ENCODE data around the gene LARP1B. TPM values are rescaled to one million over a fixed set of nuclear protein-coding genes. Genes with fewer than 3 reads are reported as not detected.
"Not testable (repeated sequence)": the region's sequence is repeated elsewhere in the genome, so short reads cannot be mapped to it uniquely, and the experiment has no call there.

LARP1B gene
- total RNA-seq (2014; rRNA removed; shearing (Covaris generic)): 11.5 and 12.1 TPM in 2 replicates
- polyA plus RNA-seq (2015; cell fraction: cytosol; rRNA removed): 15.1 and 20.1 TPM in 2 replicates
- polyA plus RNA-seq (2015; cell fraction: nucleus; rRNA removed): 24.0 and 24.1 TPM in 2 replicates

GRCh38 chr4:128060699-128061565 lies at the start of gene LARP1B:
Gene LARP1B (plus strand): TSS chr4:128061312. CDS start chr4:128074952, 13,640 bp downstream.
- peak; percentile 97 for DNase-seq (ENCODE audit: low read depth)

DNA sequence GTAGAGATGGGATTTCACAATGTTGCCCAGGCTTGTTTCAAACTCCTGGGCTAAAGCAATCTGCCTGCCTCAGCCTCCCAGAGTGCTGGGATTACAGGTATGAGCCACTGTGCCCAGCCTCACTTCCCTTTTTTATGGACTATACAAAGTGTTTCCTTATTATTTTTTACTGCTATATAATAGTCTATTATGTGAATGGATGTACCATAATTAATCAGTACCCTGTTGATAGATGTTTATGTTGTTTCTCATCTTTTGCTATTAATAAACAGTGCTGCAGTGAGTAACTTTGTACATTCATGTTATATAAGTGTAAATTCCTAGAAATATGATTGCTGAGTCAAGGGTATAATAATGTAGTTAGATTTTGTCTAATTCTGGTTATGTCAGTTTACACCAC lies 35.8 kb upstream of the LARP1B start:
- DNase-seq (ENCODE audit: low read depth): no peak

DNA sequence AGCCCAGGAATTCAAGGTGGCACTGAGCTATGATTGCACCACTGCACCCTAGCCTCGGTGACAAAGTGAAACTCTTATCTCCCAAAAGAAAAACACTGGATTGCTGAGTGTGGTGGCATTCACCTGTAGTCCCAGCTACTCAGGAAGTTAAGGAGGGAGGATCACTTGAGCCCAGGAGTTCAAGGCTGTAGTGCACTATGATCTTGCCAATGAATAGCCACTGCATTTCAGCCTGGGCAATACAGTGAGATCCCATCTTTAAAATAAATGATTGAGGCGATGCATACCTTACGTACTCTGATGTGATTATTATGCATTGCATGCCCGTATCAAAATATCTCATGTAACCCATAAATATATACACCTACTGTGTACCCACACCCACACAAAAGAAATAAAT lies 31.2 kb upstream of the LARP1B start:
- DNase-seq (ENCODE audit: low read depth): no peak

DNA sequence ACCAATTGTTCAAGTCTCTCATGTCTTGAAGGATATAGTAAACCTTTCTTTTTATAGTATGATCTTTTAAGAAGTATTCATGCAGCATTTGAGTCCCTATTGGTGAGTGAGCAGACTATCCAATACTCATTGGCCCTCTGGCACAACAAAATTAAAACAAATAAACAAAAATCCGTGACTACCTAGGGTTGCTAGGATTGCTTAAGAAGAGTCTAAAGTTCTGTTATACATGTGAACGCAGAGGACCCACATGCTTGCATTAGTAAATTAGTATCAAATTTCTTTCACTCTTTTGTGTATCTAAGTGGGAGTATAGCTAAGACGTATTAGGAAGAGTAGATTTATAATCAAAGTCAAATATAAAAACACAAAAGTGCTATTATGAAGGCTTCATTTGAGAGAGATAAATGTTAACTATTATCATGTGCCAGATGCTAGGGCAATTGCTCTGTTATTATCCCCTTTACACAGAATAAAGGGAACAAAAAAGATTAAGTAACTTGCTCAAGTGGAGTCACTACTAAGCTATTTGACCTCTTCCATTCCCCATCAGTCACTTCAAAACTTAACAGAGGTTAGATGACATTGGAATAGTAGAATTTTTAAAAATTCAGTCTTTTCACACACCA lies 29.2 kb upstream of the LARP1B start:
- no peak for DNase-seq (ENCODE audit: low read depth)

GRCh38 chr4:128039568-128039967 lies 21.5 kb upstream of the LARP1B start:
- DNase-seq (ENCODE audit: low read depth): no peak

- not testable (repeated sequence) for DNase-seq (ENCODE audit: low read depth)
Measured at GRCh38 chr4:128047019-128047418, 14.1 kb upstream of the LARP1B start.

DNA sequence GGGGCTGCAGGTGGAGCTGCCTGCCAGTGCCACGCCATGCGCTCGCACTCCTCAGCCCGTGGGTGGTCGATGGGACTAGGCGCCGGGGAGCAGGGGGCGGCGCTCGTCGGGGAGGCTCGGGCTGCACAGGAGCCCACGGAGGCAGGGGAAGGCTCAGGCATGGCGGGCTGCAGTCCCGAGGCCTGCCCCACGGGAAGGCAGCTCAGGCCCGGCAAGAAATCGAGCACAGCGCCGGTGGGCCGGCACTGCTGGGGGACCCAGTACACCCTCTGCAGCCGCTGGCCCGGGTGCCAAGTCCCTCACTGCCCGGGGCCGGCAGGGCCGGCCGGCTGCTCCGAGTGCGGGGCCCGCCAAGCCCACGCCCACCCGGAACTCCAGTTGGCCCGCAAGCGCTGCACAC lies 13.6 kb upstream of the LARP1B start:
- not testable (repeated sequence) for DNase-seq (ENCODE audit: low read depth)

GRCh38 chr4:128051229-128051628 lies 9.9 kb upstream of the LARP1B start:
- DNase-seq (ENCODE audit: low read depth): not testable (repeated sequence)

DNA sequence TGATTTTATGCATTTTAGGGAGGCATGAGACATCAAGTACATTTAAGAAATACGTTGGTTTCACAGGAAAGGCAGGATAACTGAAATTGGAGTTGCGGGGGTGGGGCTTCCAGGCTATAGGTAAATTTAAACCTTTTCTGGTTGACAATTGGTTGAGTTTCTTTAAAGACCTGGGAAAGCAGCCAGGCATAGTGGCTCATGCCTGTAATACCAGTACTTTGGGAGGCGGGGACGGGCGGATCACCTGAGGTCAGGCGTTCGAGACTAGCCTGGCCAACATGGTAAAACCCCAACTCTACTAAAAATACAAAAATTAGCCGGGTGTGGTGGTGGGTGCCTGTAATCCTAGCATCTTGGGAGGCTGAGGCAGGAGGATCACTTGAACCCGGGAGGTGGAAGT lies 6.2 kb upstream of the LARP1B start:
- DNase-seq (ENCODE audit: low read depth): not testable (repeated sequence)

GRCh38 chr4:128055441-128056206 lies 5.5 kb upstream of the LARP1B start:
- not testable (repeated sequence) for DNase-seq (ENCODE audit: low read depth)

DNA sequence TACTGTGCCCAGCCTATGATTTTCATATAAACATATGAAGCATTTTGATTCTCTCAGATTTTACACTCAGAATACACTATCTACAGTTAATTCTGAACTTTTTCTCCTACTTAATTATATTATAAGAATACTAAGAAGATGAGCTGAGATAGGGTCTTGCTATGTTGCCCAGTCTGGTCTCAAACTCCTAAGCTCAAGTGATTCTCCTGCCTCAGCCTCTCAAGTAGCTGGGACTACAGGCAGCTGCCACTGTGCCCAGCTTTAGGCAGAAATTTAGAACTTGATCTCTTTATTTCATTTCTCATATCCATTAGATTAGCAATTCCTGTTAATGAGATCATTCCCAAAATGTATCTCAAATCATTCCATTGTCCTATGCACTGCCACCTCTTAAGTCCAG lies 4.7 kb upstream of the LARP1B start:
- DNase-seq (ENCODE audit: low read depth): no peak

DNA sequence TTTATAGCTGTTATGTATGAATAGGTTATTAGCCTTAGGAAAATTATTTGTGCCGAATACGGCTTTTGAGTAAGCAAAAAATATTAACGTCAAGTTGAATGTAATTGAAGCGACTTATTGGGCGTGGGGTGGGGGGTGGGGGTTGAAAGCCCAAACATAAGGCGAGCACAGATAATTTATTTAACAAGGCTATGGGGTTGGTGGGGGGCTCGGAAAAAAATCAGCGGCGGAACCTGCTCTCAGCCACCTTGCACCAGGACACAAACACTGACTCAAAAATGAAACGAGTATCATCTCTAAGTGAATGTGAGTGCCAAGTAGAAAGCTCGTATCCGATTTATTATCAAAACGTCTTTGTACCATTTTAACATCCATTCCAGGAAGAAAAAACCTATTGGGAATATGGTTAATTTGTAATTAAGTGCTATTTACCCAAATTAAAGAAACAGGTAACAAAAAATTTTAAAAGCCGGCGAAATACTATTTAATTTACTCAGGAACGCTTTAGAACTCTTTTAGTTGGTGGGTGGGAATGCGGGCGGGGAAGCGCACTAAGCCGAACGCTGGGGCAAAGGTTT lies 902 bp upstream of the LARP1B start:
- no peak for DNase-seq (ENCODE audit: low read depth)

- DNase-seq (ENCODE audit: low read depth): peak; percentile 43
Measured at GRCh38 chr4:128061566-128062536, 739 bp downstream of the LARP1B start.

GRCh38 chr4:128066453-128066820 lies 5.3 kb downstream of the LARP1B start:
- DNase-seq (ENCODE audit: low read depth): not testable (repeated sequence)

GRCh38 chr4:128068918-128069317 lies 7.8 kb downstream of the LARP1B start:
- DNase-seq (ENCODE audit: low read depth): peak; percentile 24

DNA sequence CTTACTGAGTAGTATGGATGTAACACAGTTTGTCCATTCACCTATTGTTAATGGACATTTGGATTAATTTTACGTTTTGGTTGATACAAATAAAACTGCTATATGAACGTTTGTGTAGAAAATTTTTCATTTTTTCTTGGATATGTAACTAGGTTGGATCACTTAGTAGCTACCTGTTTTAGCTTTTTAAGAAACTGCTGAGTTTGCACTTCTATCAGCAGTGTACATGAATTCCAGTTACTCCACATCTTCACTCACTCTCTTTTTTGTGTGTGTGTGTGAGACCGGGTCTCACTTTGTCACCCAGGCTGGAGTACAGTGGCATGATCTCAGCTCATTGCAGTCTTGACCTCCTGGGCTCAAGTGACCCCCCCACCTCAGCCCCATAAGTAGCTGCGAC lies 15.4 kb downstream of the LARP1B start:
- no peak for DNase-seq (ENCODE audit: low read depth)

- not testable (repeated sequence) for DNase-seq (ENCODE audit: low read depth)
Measured at GRCh38 chr4:128095293-128095692, 34.2 kb downstream of the LARP1B start.

GRCh38 chr4:128107766-128108165 lies 46.7 kb downstream of the LARP1B start:
- no peak for DNase-seq (ENCODE audit: low read depth)

GRCh38 chr4:128123036-128123435 lies 61.9 kb downstream of the LARP1B start:
- DNase-seq (ENCODE audit: low read depth): no peak

DNA sequence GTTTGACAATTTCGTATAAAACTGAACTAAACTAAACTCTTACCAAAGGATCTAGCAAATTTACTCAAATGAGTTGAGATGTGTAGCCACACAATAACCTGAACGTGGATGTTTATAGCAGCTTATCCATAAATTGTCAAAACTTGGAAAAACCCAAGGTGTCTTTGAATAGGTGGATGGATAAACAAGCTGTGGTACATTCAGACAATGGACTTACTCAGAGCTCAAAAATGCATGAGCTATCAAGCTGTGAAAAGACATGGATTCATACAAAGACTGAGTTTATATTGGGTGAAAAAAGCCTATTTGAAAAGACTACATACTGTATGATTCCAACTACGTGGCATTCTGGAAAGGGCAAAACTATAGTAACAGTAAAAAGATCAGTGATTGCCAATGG lies 69.5 kb downstream of the LARP1B start:
- peak; percentile 18 for DNase-seq (ENCODE audit: low read depth)
